LNCAP (cell line): Measurements from ENCODE around the gene IMPA2.

Experiments
- CTCF ChIP-seq: fragments of 450-650 bp; IDR thresholded peaks from 2 replicates; pipeline ENCODE4 v1.5.1; 2017; ENCODE audit warnings: mild to moderate bottlenecking

IMPA2 gene

DNA sequence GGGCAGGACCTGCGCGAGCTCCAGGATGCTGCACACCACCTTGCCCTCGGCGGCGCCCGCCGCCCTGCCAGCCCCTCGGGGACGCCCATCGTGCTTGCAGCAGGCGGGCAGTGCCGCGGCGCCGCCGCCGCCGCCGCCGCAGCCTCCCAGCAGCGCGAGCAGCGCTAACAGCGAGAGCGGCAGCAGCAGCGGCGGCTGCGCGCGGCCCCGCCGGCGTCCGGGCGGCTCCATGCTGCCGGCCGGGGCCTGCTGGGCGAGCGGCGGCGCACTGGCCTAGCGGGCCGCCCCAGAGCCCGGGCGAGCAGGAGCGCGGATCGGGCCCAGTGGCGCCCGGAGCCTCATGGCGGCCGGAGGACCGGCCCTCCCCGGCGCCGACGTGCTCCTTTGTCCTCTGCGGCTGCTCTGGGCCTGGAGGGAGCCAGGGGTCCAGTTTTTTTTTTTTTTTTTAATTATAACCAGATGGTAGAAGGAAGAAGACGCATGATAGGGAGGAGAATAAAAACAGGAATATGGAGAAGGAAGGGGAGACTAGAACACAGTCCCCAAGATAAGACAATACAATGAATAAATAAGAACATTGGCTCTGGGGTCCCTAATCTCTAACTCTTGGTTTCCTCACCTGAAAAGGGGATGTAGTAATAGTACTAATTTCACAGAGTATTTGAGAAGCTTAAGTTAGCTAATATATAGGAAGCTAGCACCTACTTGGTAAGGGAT lies 95.3 kb downstream of the IMPA2 start:
- TF ChIP-seq CTCF: no peak

DNA sequence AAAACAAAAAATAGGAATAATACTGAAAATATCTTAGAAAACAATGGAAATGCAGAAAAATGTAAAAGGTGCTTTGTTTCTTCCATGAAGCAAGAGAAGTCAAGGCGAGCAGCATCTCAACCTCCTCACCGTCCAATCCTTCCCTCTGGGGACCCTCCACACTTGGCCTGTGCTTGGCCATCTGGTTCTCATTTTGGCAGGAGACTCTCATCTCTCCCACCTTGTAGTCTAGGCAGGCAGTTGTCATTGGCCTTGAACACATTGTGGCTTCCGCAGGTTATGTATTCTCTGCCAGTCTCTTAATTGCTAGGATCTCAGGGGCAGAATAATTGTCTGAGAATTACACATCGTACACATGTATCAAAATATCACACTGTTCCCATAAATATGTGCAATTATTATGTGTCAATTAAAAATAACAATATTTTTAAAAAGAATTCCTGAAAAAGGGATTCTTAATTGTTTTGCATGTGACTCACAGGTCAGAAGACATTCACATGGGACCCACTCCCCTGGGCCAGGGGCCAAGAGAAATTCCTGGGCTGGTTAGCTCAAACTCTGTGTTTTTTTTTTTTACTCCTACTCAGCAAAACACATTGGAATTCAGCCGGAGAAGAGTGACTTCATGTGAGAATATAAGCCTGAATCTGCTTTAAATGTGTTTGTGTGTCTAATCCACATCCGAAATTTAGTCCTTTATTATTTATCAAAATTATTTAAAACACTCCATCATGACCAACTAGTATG lies 98.4 kb downstream of the IMPA2 start:
- TF ChIP-seq CTCF: no peak
